ENCODE measurements around the gene SNX21.

The SNX21 gene

DNA sequence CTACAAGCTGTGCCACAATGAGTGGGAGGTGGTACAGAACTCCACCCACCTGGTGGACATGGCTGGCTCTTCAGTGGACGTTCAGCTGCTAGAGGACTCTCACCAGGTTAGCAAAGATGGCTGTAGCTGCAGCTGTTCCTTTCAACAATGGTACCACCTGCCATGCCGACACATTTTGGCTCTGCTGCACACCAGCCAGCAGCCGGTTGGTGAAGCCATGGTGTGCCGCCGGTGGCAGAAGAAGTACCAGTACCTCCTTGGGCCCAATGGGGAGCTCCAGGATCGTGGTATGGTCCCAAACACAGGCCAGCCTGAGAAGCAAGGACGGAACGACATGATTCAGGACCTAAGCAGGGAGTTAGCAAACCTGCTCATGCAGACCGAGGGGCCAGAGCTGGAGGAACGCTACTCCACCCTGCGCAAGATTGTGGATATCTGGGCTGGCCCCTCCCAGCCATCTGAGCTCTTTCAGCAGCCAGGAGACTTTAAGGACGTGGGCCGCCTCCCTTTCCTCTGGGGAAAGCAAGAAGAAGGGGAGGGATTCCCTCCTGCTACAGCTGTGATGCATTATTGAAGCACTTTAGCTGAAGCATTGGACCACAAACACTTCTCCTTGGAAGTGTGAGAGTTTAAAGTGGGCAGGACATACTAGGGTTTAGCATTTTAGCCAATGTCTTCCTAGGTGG lies 44.6 kb downstream of the SNX21 start:
- FAIRE-seq: no peak
- DNase-seq (ENCODE audit: low spot score): no peak

DNA sequence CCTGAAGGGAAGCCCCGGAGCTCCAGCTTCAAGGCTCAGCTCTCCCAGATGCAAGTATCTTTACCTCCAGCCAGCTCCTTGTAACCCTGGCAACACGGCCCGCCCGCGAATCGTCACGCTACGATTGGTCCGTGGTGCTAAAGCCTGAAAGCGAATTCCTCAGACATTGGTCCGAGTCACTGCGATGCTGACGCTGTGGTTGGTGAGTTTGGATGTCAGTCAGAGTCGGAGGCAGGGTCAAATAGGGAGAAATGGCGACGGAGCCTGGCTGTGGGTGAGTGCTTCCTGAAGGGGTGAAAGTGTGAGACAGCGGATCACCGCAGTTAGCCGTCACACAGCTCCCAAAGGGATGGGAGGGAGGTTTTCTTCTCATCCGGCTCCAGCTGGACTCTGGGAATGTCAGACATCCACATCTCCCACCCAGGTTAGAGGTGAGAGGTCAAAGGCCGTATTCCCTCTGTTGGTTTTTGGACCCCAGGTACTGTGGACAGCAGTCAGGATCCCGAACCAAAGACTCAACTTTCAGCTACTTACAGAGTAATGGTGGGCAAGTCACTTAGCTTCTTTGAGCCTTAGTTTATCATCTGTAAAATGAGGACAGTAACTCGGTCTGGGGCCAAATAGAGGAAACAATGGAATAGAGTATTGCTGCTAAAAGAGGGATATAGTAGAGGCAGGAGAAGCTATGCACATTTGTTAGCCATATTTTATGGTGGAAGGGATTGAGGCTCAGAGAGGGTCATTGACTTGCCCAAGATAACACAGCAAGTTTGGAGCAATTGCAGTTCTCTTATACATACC lies 47.6 kb downstream of the SNX21 start, which contains the start of gene ZSWIM1:
TSS of gene ZSWIM1 (plus strand) at position 240 of the 801 bp plus-strand sequence. CDS start 1,366 bp downstream, outside the sequence.
- DNase-seq (ENCODE audit: low spot score) (peak; percentile 99), FAIRE-seq (peak; percentile 92)

DNA sequence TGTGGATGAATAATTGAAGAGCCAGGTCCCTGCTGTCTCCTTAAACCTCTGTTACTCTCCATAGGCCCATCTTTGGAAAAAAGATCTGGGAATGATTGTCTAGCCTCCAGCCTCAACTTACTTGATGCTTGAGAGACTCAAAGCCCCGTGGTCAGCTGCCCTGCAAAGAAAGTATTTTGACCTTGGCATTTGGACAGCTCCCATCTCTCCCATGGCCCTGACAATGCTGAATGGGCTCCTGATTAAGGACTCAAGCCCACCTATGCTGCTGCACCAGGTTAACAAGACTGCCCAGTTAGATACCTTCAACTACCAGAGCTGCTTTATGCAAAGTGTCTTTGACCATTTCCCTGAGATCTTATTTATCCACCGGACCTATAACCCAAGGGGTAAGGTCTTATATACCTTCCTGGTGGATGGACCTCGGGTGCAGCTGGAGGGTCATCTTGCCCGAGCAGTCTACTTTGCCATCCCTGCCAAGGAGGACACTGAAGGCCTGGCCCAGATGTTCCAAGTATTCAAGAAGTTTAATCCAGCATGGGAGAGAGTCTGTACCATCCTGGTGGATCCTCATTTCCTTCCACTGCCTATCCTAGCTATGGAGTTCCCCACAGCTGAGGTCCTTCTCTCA lies 49.0 kb downstream of the SNX21 start:
- DNase-seq (ENCODE audit: low spot score) (no peak), FAIRE-seq (no peak)

DNA sequence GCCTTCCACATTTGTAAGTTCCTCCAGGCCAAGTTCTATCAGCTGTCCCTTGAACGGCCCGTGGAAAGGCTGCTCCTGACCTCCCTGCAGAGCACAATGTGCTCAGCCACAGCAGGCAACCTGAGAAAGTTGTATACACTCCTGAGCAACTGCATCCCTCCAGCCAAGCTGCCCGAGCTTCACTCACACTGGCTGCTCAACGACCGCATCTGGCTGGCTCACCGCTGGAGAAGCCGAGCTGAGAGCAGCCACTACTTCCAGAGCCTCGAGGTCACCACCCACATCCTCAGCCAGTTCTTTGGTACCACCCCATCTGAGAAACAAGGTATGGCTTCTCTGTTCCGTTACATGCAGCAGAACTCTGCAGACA lies 49.5 kb downstream of the SNX21 start:
- FAIRE-seq (no peak), DNase-seq (ENCODE audit: low spot score) (no peak)

DNA sequence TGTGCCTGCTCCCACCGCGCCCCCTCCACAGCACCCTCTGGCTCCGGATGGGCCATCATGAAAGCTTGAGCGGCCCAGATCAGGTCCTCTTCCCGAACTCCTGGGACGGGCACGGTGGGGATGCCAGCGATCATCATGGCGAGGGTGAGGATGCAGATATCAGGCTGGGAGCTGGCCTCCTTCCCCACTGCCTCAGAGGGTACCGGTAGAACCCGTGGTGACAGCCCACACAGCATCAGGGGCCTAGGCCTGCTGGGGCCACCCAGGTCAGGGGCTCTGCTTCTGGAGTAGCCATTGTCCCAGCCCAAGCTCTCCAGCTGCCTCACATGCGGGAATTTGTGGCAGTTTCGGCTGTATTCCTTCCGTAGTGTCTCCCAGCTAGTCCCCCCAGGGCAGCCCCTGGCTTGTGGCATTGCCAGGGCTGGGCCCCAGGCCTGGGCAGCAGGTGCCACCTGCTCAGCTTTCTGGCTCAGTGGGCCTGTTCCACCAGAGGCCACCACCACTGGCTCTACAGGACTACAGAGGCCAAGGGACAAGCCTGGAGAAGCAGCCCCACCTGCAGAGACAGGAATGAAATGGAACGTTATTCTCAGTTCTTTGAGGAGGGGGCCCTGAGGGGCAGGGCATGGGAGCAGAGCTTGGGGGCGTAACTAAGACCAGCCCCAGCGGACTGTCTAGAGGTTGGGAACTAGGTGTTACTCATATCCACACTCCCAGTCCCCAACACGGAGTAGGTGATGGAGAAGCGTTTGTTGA lies 53.2 kb downstream of the SNX21 start:
- no peak for FAIRE-seq

DNA sequence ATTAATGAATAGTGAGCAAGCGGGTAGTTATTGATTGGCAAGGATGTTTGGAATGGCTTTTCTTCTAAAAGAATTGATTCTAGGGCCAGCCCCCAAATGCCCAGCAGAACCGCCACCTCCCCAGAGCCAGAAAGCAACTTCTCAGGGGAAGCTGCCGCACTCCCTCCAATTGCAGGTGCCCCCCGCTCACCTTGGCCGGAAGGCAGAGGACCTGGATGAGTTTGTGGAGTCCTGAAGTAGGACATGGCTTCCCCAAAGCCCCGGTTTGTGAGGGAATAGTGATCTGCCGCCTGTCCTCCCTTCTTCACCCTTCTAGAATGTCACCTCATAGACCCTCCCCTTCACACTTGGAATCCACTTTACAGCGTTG lies 53.7 kb downstream of the SNX21 start, which contains the start of gene SPATA25:
TSS of gene SPATA25 (minus strand) at position 277 of the 370 bp plus-strand sequence. CDS start at position 245, 32 bp downstream.
- no peak for FAIRE-seq

More for the DNA sequence above, 53.2 kb downstream of the SNX21 start:
- DNase-seq (ENCODE audit: low spot score): no peak

DNA sequence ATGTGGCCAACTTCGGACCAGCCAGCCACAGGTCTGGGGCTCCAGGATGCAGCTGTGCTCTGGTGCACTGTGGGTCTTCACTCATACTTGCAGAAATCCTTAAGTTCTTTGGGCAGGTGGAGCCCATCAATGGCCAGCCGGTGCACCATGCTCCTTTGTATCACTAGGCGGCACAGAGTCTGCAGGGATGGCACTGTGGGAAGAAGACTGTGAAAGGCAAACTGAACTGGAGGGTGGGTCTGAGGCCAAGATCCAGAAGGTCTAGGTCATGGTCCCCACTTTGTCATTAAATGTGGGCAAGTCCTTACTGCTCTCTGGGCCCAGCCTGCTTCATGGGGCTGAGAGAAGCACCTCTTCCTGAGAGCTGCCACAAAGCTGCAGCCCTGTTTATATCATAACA lies 55.1 kb downstream of the SNX21 start:
- no peak for FAIRE-seq
- DNase-seq (ENCODE audit: low spot score): no peak

More for the DNA sequence above, 53.7 kb downstream of the SNX21 start, which contains the start of gene SPATA25:
- no peak for DNase-seq (ENCODE audit: low spot score)

DNA sequence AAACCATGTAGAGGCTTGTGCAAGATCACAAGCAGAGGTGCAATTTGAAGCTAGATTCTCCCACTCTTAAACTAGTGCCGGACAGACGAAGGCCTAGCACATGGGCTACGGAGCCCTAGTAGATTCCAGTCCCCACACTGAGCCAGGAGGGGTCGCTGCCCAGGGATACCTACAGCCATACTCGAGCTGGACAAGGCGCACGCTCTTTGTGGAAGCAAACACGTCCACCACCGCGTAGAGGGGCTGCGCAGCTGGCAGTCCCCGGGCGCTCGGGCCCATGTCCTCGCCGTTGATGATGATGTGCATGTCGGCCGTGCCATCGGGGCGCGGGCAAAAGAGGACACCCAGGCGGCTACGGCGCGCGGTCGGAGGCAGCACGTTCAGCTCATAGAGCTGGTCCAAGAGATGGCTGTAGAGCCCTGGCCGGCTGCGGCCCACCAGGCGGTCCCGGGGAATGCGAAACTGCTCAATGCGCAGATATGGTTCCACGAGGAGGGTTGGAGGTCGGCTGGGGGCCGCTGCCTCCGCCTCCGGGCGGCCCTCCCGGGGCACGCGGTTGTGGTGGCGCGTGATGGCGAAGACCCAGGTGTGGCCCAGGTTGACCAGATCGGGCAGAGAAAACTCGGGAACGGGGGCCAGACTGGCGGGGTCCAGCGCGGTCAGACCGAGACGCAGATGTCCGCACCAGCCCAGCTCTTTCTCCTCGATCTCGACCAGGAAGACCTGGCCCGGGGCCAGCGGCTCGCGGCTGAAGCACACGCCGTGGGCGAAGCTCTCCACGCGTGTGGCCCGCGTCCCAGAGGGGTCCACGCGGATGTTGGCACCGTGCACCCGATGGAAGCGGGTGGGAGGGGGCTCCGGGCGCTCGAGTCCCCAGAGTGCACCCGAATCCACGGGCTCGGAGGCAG lies 56.7 kb downstream of the SNX21 start:
- no peak for FAIRE-seq
- no peak for DNase-seq (ENCODE audit: low spot score)

DNA sequence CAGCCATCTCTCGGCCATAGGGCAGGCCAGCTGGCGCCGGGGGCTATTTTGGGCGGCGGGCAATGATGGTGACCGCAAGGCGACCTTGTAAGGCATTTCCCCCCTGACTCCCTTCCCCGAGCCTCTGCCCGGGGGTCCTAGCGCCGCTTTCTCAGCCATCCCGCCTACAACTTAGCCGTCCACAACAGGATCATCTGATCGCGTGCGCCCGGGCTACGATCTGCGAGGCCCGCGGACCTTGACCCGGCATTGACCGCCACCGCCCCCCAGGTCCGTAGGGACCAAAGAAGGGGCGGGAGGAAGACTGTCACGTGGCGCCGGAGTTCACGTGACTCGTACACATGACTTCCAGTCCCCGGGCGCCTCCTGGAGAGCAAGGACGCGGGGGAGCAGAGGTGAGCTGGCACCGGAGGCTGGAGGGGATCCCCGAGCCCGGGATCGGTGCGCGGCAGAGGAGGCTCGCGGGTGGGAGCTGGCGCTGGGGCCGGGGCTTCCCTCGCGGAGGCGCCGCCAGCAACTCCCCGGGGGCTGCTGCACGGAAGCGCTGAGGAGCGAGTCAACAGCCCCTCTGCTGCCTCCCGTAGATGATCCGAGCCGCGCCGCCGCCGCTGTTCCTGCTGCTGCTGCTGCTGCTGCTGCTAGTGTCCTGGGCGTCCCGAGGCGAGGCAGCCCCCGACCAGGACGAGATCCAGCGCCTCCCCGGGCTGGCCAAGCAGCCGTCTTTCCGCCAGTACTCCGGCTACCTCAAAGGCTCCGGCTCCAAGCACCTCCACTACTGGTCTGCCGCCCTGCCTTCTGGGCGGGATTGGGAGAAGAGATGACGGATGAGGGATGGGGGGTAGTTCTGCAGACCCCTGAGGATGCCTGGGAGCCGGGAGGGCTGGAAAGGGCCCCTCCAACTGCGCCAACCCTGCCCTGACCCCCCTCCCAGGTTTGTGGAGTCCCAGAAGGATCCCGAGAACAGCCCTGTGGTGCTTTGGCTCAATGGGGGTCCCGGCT lies 57.7 kb downstream of the SNX21 start, which contains the start of the genes CTSA and NEURL2:
TSS of gene CTSA (plus strand) at position 351 of the 999 bp plus-strand sequence. CDS start at position 585, 234 bp downstream.
TSS of gene NEURL2 (minus strand) at position 224 of the 999 bp plus-strand sequence. CDS start at position 7, 217 bp downstream.
- FAIRE-seq (no peak), DNase-seq (ENCODE audit: low spot score) (peak; percentile 85)

DNA sequence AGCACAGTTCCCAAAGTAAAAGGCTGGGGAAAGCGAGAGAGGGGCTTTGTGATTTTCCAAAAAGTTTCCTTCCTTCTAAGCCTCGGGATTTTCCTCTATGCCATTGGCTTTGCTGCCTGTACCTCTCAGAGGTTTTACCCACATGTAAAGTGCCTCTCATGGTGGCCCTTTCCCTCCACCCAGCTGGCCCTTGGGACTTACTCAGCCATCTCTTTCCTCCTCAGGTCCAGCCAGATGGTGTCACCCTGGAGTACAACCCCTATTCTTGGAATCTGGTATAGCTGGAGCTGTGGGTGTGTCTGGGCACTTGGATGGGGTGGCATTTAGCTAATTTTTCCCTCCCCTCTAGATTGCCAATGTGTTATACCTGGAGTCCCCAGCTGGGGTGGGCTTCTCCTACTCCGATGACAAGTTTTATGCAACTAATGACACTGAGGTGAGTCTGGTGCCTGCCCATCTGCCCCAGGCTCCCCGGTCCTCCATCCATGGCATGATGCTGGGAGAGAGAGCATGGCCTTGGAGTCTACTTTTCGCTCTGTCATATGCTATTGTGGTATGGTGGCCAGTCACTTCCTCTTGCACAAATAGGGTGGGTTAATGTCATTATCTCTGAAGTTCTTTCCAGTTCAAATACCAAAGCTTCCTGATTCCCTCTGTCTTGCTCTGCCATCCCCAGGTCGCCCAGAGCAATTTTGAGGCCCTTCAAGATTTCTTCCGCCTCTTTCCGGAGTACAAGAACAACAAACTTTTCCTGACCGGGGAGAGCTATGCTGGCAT lies 58.6 kb downstream of the SNX21 start:
- no peak for FAIRE-seq
- DNase-seq (ENCODE audit: low spot score): peak; percentile 48
